RWPE1 (cell line): ENCODE measurements around the gene CHMP3.

Source experiments
- CTCF ChIA-PET: fragments of 350-600 bp; sonication (Branson Sonifier 250); formaldehyde crosslinking; extraction: SDS; loops from one replicate; lab custom pipeline; 2021; lab: Yijun Ruan, JAX
- POLR2A ChIA-PET: fragments of 400-600 bp; formaldehyde crosslinking; extraction: SDS; loops from one replicate; lab custom pipeline; 2020; ENCODE audit warnings: antibody characterized with exemption; ENCODE audit not compliant: low non-redundant PET; lab: Yijun Ruan, JAX
- DNase-seq: peaks from one replicate; pipeline ENCODE4 v3.0.0; 2012; ENCODE audit warnings: low spot score
- H3K27ac ChIP-seq: fragments of 450-650 bp; 2 replicates; pipeline ENCODE4 v1.5.1; 2017
- TF ChIP-seq, protein P1 (sequence below): fragments of 450-650 bp; conservative IDR thresholded peaks from 2 replicates; pipeline ENCODE4 v1.5.1; 2017; ENCODE audit warnings: low read depth, mild to moderate bottlenecking

The CHMP3 gene

DNA sequence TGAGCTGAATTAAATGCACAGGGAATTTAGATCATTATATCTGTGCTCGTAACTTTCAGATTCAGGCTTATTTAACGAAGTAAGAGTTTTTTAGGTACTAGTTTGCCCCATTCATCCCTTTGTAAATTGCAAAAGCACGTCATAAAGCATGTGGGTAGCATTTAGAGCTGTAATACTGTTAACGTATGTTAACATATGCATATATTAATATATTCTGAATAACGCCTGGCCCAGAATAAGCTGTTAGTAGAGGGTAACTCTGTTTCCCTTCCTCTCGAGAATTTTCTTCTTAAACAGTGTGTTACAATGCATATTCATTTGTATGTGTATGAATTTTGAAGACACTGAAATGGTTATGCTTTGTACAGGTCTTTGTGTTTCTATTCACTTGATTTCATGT is 91.6 kb downstream of the CHMP3 start:
- CTCF ChIA-PET = interaction anchor here (0.6 kb wide), 1 partner anchor 173 kb away, joined by 3 read pairs; no protein-coding TSS in a partner anchor
- TF ChIP-seq, protein P1, sequence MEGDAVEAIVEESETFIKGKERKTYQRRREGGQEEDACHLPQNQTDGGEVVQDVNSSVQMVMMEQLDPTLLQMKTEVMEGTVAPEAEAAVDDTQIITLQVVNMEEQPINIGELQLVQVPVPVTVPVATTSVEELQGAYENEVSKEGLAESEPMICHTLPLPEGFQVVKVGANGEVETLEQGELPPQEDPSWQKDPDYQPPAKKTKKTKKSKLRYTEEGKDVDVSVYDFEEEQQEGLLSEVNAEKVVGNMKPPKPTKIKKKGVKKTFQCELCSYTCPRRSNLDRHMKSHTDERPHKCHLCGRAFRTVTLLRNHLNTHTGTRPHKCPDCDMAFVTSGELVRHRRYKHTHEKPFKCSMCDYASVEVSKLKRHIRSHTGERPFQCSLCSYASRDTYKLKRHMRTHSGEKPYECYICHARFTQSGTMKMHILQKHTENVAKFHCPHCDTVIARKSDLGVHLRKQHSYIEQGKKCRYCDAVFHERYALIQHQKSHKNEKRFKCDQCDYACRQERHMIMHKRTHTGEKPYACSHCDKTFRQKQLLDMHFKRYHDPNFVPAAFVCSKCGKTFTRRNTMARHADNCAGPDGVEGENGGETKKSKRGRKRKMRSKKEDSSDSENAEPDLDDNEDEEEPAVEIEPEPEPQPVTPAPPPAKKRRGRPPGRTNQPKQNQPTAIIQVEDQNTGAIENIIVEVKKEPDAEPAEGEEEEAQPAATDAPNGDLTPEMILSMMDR = no peak
- POLR2A ChIA-PET = no interaction called here
- no peak for DNase-seq
- no peak overlapping the region for H3K27ac ChIP-seq

DNA sequence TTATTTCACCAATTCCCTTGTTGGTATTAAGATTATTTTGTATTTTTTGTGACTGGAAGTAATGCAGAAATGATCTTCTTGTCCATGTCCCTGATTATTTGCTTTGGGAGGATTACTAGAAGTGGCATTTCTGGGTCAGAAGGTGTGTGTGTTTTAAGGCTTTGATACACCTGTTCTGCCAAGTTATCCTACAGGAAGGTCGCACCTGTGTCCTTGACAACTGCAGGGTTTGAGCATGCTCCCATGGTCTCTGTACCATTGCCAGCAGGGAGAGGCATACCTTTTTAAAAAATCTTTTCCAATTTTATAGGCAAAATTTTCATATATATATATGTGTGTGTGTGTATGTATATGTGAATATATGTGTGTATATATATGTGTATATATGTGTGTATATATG is 92.4 kb downstream of the CHMP3 start:
- ChIA-PET CTCF (interaction anchor here (0.6 kb wide), 1 partner anchor 168 kb away, joined by 8 read pairs; no protein-coding TSS in a partner anchor), POLR2A (no interaction called here)
- no peak for DNase-seq
- TF ChIP-seq, protein P1 = no peak
- no peak overlapping the region for H3K27ac ChIP-seq

DNA sequence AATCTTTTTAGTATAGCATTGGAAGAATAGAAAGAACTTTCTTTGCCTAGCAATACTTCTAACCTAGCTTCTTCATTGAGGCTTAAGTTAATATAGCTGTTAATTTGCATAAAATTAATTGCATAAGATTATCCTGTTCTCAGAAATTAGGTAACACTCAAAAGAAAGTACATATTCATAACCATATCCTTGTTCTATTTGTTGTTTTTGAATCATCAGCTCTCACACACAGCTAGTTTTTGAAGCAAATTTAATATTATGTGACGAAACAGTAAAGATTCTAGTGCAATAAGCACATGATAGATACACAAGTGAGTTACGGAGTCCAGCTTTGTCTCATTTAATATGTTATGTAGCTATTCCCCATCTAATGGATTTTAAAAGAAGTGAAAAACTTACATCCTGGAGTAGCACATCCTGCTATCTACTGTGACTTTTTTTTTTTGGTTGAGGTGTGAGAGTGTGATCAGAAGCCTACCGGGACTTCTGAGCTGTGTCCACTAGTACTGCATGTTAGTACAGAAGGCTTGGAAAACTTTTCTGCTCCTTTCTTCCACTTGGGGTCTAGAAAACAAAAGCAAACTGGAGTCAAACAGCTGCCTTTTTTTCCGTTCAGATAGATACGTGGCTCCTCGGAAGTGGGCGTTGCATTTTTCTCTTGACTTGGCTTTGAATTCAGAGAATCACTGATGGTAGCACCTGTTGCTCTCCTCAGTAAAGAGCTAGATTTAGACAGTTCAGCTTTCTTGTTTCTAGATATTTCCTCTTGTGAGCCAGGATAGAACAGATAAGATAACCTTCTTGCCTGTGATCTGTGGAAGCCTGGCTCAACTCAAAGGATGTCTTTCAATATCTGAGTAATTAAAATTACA is 94.8 kb downstream of the CHMP3 start:
- TF ChIP-seq, protein P1 = no peak
- no peak overlapping the region for H3K27ac ChIP-seq
- CTCF ChIA-PET = interaction anchor here (0.6 kb wide), 1 partner anchor 11 kb away, joined by 4 read pairs; no protein-coding TSS in a partner anchor
- POLR2A ChIA-PET = no interaction called here
- no peak for DNase-seq

DNA sequence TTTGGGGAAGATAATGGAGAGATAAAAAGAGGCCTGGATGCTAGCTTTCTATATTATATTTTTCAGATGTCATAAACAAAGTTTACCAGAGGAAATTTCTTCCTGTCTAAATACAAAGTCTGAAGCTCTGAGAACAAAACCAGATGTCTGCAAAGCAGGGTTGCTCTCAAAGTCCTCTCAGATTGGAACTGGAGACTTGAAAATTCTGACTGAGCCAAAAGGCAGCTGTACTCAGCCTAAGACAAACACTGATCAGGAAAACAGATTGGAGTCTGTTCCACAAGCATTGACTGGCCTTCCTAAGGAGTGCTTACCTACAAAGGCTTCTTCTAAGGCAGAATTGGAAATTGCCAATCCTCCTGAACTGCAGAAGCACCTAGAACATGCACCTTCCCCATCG is 96.9 kb downstream of the CHMP3 start:
- TF ChIP-seq, protein P1 = no peak
- ChIA-PET POLR2A (no interaction called here), CTCF (no interaction called here)
- DNase-seq = no peak
- no peak overlapping the region for H3K27ac ChIP-seq

DNA sequence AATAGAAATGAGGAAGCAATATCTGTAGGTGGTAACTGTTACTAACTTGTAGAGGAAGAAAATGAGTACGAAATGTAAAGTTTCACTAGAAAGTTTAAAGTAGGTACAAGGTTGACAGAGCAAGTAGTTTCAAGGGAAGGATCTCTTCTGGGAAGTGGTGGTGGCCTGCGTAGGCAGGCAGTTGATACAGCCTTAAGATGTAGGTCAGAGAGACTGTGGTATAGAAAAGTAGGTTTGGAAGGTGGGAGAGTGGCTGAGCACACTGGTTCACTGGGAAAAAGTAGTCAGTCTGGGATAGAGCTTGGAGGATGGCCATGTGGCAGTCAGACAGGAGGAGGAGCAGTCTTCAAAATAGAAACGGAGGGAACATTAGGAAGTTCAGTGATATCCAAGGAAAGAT is 98.6 kb downstream of the CHMP3 start:
- POLR2A ChIA-PET = no interaction called here

DNA sequence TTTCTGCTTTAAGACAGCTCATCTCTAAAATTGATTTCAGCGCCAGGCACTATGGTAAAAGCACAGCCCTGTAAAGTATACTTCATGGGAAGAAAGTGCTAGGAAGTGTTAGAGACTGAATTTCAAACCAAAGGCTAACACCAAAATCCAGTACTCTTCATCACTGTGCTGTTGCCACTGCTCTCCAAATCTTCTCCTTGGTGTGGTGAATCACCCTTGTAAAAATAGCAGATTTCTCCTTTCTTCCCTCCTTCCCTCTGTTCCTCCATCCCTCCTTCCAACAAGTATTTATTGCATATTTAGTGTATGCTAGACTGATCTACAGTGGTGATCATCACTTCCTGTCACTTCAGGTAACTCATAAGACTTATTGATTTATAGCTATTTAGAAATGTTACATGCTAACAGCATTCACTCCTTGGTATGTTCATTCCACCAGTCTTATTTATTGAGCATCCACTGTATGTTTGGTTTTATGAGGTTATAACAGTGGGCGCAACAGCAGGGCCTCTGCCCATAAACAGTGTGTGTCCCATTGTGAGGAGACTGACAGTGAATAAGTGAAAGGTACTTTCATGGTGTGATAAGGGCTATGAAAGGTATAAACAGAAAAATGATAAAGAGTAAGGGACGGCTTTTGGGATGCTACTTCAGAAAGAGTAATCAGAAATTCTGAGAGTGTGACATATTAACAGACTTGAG is 102.0 kb downstream of the CHMP3 start:
- ChIA-PET CTCF (no interaction called here), POLR2A (no interaction called here)
- DNase-seq = no peak
- TF ChIP-seq, protein P1 = no peak
- H3K27ac ChIP-seq = no peak overlapping the region

More for the DNA sequence above, 98.6 kb downstream of the CHMP3 start:
- CTCF ChIA-PET = no interaction called here
- H3K27ac ChIP-seq = no peak overlapping the region
- TF ChIP-seq, protein P1 = no peak
- DNase-seq = no peak
